ENCODE results near the gene MIER2.

MIER2 gene

DNA sequence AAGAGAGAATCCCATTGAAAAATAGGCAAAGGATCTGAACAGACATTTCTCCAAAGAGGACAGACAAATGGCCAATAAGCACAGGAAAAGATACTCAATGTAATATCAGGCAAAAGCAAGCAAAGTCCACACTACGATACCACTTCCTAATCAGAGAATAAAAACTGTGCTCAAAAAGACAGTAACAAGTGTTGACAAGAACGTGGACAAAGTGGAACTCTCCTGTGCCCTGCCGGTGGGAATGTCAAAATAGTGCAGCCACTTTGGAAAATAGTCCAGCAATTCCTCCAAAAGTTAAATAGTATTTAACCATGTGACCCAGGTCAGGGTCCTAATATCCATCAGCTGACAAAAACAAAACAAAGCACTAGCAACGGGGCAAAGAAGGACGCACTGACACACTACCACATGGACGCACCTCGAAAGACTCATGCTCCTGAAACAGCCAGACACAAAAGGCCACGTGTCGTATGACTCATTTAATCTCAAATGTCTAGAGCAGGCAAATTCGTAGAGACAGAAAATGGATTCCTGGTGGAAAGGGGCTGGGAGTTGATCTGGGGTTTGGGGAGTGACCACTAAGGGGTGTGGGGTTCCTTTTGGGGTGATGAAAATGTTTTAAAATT lies 5.2 kb downstream of the MIER2 start:
- FAIRE-seq, result no peak
- no peak for TF ChIP-seq POLR2A (IDR thresholded peaks at IDR 0.05; ENCODE audit: low read depth, low read length)
- no peak for DNase-seq (ENCODE audit: insufficient read length, low spot score)

DNA sequence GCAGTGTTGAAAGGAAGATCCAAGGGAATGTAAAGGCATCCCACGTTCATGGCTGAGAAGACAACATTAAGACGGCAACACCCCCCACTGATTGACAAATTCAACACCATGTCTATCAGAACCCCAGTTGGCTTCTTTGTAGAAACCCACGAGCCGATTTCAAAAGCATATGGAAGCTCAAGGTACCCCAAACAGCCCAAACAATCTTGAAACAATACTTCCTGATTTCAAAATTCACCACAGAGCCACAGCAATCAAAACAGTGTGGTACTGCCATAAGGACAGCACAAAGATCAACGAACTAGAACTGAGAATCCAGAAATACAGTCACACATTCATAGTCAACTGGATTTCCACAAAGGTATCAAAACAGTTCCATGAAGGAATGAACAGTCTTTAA lies 6.2 kb downstream of the MIER2 start:
- DNase-seq (ENCODE audit: insufficient read length, low spot score) (no peak), FAIRE-seq (no peak)
- no peak for TF ChIP-seq POLR2A (IDR thresholded peaks at IDR 0.05; ENCODE audit: low read depth, low read length)

DNA sequence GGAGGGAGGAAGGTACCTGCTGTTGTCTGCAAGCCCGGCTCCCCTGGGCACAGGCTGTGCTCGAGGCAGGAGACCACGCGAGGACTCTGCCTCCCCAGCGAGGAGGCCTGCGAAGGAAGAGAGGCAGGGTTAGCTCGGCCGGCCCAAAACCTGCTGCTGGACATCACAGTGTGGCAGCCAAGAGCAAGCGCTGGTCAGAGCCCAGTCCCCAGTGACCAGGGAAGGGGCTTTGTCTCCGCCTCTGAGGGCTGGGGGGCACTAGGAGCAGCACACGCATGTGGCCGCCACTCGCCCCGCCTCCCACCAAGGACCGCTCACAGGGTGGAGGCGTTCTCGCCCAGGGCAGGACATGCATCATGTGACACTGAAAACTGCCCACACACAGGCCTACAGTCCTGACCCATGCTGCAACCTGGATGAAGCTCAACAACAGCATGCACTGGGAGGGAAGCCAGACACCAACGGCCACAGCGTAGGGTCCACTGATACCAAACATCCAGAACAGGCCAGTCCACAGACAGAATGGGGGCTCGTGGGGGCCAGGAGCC lies 8.5 kb downstream of the MIER2 start:
- FAIRE-seq (no peak), DNase-seq (ENCODE audit: insufficient read length, low spot score) (no peak)
- TF ChIP-seq POLR2A (IDR thresholded peaks at IDR 0.05; ENCODE audit: low read depth, low read length), result no peak

DNA sequence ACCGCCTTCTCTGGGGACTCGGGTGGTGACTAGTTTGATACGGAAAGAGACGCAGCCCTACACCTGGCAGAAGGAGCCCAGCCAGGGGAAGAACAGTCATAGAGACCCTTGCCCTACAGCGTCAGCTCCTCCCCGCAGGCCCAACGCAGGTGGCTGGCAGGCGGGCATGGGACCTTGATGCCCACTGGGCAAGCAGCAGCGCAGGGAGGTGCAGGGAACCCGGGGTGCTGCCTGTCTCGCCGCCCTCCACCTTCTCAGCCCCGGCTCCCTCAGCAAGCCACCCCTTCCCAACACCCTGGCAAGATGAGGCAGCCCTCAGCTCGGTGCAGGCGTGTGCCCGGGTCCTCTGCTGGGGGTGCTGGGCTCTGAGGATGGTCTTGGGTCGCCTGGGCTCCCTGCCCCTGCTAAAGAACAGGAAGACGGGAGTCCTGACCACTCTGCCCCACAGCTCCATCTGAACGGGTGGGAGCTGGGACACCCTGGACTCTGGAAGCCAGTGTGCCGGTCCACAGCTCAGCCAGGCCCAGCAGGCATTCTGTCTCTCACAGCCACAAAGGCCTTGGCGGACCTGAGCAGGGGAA lies 9.0 kb downstream of the MIER2 start:
- DNase-seq (ENCODE audit: insufficient read length, low spot score) (no peak), FAIRE-seq (no peak)
- TF ChIP-seq POLR2A (IDR thresholded peaks at IDR 0.05; ENCODE audit: low read depth, low read length), result no peak

DNA sequence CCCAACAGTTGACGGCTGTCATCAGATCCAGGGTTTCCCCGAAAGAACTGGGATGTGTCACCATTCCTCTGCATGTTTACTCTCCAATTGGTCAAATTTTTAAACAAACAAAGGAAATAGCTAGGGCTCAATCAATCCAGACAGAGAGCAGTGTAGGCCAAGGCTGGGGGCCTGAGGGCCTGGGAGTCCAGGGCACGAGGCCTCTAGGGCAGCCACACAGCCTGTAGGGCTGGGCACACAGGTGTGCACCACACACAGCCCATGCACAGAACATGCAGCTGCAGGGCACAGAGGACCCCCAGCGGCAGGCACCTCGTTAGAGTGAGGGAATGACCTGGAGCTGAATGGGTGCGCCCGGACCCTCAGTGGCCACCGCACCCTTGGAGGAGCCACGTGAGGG lies 9.5 kb downstream of the MIER2 start:
- DNase-seq (ENCODE audit: insufficient read length, low spot score) (no peak), FAIRE-seq (no peak)
- no peak for TF ChIP-seq POLR2A (IDR thresholded peaks at IDR 0.05; ENCODE audit: low read depth, low read length)

DNA sequence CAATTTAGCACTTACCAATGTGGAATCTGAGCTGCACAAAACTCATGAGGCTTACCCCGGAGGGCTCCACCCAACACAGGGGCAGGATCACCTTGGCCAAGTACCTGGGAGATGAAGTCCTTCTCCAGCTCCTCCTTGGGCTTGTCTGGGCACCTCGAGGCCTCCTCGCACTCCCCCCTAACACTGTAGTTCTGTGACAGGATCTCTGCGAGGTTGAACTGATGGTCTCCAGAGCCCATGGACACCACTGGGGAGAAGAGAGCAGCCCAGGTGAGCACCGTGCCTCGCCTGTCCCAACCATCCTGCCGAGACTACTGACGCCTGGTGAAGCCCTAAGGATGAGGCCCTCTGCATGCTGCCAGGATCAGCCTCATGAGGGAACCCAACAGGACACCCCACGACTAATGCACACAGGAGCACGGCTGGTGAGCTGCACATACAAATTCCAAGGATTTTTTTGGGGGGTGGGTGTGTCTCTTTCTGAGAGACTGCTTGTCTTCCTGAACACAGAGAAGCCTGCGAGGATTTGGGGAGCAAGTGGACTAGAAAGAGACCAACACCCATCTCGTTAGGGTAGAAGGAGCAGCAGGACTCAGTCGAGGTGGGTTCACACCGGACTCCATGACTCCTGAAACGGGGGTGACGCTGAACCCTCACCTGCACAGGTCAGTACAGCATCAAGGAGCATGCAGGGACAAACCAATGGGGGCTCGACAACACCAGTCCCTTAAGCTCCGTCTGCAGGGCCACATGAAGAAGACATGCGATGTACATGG lies 10.1 kb downstream of the MIER2 start:
- DNase-seq (ENCODE audit: insufficient read length, low spot score) (no peak), FAIRE-seq (no peak)
- TF ChIP-seq POLR2A (IDR thresholded peaks at IDR 0.05; ENCODE audit: low read depth, low read length), result no peak

GRCh38 chr19:330503-330902 lies 14.1 kb downstream of the MIER2 start:
- FAIRE-seq (no peak), DNase-seq (ENCODE audit: insufficient read length, low spot score) (no peak)
- TF ChIP-seq POLR2A (IDR thresholded peaks at IDR 0.05; ENCODE audit: low read depth, low read length), result no peak

DNA sequence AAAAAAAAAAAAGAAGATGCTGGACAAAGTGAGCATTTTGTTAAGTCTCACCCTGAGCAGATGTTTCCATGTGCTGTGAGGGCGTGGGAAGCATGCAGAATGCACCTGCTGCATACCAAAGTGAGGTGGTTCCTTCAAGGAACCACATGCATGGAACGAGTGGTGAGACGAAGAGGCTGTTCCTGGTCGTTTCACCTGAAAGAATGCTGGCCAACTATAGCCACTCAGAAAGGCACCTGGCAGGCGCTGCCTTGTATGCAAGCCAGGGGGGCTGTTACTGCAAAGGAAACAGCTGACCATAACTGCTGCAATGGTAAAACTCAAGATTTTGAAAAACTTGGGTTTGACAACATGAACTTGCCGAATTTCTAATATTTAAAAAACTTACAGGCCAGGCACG lies 14.7 kb downstream of the MIER2 start:
- FAIRE-seq, result no peak
- no peak for DNase-seq (ENCODE audit: insufficient read length, low spot score)
- no peak for TF ChIP-seq POLR2A (IDR thresholded peaks at IDR 0.05; ENCODE audit: low read depth, low read length)

- no peak for TF ChIP-seq POLR2A (IDR thresholded peaks at IDR 0.05; ENCODE audit: low read depth, low read length)
- FAIRE-seq (no peak), DNase-seq (ENCODE audit: insufficient read length, low spot score) (no peak)
Observed at GRCh38 chr19:328025-328505, 16.5 kb downstream of the MIER2 start.

- no peak for DNase-seq (ENCODE audit: insufficient read length, low spot score)
- TF ChIP-seq POLR2A (IDR thresholded peaks at IDR 0.05; ENCODE audit: low read depth, low read length), result no peak
- no peak for FAIRE-seq
Observed at GRCh38 chr19:327291-328024, 17.1 kb downstream of the MIER2 start.

DNA sequence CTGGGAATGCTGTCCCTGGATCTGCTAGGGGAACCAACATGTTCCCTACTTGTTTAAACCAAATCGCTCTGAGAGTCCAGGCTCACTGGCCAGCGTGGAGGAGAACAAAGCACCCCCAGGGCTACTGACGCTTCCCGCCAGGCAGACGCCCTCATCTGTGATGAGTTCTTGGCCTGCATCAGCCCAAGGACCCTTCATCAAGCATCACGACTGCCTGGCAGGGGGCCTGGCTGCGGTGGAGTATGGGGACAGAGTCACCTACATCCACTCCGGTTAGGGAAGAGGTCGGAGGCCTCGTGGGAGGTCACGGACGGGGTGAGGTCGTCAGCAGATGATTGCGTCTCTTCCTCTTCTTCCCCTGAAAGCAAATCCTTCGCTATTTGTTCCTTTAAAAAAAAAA lies 17.7 kb downstream of the MIER2 start:
- TF ChIP-seq POLR2A (IDR thresholded peaks at IDR 0.05; ENCODE audit: low read depth, low read length), result no peak
- no peak for FAIRE-seq
- DNase-seq (ENCODE audit: insufficient read length, low spot score), result no peak

- no peak for FAIRE-seq
- no peak for DNase-seq (ENCODE audit: insufficient read length, low spot score)
- no peak for TF ChIP-seq POLR2A (IDR thresholded peaks at IDR 0.05; ENCODE audit: low read depth, low read length)
Observed at GRCh38 chr19:325937-326565, 18.5 kb downstream of the MIER2 start.

- FAIRE-seq (no peak), DNase-seq (ENCODE audit: insufficient read length, low spot score) (no peak)
- no peak for TF ChIP-seq POLR2A (IDR thresholded peaks at IDR 0.05; ENCODE audit: low read depth, low read length)
Observed at GRCh38 chr19:325173-325936, 19.2 kb downstream of the MIER2 start.
